Esophagus squamous epithelium (tissue), 4 donors: ENCODE results near the gene PRSS50.
"Not testable (repeated sequence)": the region's sequence is repeated elsewhere in the genome, so short reads cannot be mapped to it uniquely, and the experiment has no call there.

Experiments used
- POLR2A ChIP-seq, 4 donors: fragments of 450-650 bp; IDR thresholded peaks; one replicate each; pipeline ENCODE4 v1.6.1; 2017; ENCODE audit warnings: antibody characterized with exemption in 4 of 4, mild to moderate bottlenecking in 4 of 4, moderate library complexity in 3 of 4
- TF ChIP-seq, protein P1 (sequence below), 6 experiments: fragments of 450-650 bp in 4 of 6; fragments of 200-600 bp in 2 of 6; sonication (generic) in 2 of 6; IDR thresholded peaks; one replicate each; pipeline ENCODE4 v1.5.1; 2016 to 2019; ENCODE audit warnings: antibody characterized with exemption in 6 of 6, mild to moderate bottlenecking in 4 of 6, moderate library complexity in 4 of 6

DNA sequence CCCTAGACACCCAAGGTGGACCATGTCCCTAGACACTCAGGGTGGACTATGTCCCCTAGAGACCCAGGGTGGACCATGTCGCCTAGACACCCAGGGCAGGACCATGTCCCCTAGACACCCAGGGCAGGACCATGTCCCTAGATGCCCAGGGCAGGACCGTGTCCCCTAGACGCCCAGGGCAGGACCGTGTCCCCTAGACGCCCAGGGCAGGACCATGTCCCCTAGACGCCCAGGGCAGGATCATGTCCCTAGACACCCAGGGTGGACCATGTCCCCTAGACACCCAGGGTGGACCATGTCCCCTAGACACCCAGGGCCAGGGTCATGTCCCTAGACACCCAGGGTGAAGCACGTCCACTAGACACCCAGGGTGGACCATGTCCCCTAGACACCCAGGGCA, 13.3 kb downstream of the PRSS50 start:
- TF ChIP-seq, protein P1, sequence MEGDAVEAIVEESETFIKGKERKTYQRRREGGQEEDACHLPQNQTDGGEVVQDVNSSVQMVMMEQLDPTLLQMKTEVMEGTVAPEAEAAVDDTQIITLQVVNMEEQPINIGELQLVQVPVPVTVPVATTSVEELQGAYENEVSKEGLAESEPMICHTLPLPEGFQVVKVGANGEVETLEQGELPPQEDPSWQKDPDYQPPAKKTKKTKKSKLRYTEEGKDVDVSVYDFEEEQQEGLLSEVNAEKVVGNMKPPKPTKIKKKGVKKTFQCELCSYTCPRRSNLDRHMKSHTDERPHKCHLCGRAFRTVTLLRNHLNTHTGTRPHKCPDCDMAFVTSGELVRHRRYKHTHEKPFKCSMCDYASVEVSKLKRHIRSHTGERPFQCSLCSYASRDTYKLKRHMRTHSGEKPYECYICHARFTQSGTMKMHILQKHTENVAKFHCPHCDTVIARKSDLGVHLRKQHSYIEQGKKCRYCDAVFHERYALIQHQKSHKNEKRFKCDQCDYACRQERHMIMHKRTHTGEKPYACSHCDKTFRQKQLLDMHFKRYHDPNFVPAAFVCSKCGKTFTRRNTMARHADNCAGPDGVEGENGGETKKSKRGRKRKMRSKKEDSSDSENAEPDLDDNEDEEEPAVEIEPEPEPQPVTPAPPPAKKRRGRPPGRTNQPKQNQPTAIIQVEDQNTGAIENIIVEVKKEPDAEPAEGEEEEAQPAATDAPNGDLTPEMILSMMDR (IDR thresholded peaks at IDR 0.05) = not testable (repeated sequence)
- TF ChIP-seq POLR2A (IDR thresholded peaks at IDR 0.05) = not testable (repeated sequence)
